ENCODE measurements around the gene GCGR.

GRCh38 chr17:81802048-81802758, 1.7 kb upstream of the GCGR start:
- no peak for TF ChIP-seq POLR2A (IDR thresholded peaks at IDR 0.05; ENCODE audit: low read depth, low read length)
- no peak for TF ChIP-seq POLR2AphosphoS5 (IDR thresholded peaks at IDR 0.05; ENCODE audit: low read depth, low read length)
- no peak for TF ChIP-seq TAF1 (IDR thresholded peaks at IDR 0.05; ENCODE audit: borderline replicate concordance, low read depth, low read length)

All from GM12892 (cell line).